Psoas muscle (tissue), 8 donors: Measurements from ENCODE around the gene NIPAL3. TPM values are rescaled to one million over a fixed set of nuclear protein-coding genes. Genes with fewer than 3 reads are reported as not detected.

Source experiments
- ATAC-seq, 4 donors: fragments of 200-7000 bp; cut with Tn5 transposase; one replicate each; pipeline ENCODE4 v1.9.1; 2020; ENCODE audit warnings: moderate library complexity in 3 of 4, mild to moderate bottlenecking in 2 of 4
- DNase-seq, 2 donors: peaks; one replicate each; pipeline ENCODE4 v3.0.0-alpha.2; 2020
- H3K27ac ChIP-seq: fragments of 200-600 bp; one replicate; pipeline ENCODE4 v1.8.0; 2022
- H3K27me3 ChIP-seq, 3 donors: fragments of 200-600 bp in 1 of 3; one replicate each; pipeline versions ENCODE4 v1.6.1 to v1.8.0; 2013 to 2022; ENCODE audit warnings: low read length in 2 of 3, mild to moderate bottlenecking in 2 of 3, moderate library complexity in 1 of 3; ENCODE audit not compliant: insufficient read depth in 3 of 3
- H3K36me3 ChIP-seq, 2 donors: fragments of 200-600 bp in 1 of 2; one replicate each; pipeline versions ENCODE4 v1.6.1 to v1.8.0; 2013 to 2022; ENCODE audit warnings: low read depth in 1 of 2, mild to moderate bottlenecking in 1 of 2, moderate library complexity in 1 of 2; ENCODE audit not compliant: insufficient read depth in 1 of 2
- H3K4me1 ChIP-seq: fragments of 200-600 bp; one replicate; pipeline ENCODE4 v1.8.0; 2022
- H3K4me3 ChIP-seq: fragments of 200-600 bp; one replicate; pipeline ENCODE4 v1.8.0; 2022; ENCODE audit warnings: mild to moderate bottlenecking
- H3K9me3 ChIP-seq: fragments of 200-600 bp; one replicate; pipeline ENCODE4 v1.8.0; 2022
- WGBS, 3 donors: extraction: QIAGEN DNeasy Blood & Tissue Kit; methylation state at CpG; one replicate each; pipeline versions ENCODE4 v1.1.6 to v1.1.7; 2013; 5-methylcytosine and 5-hydroxymethylcytosine counted together
- intact Hi-C, 2 donors: fragments of 100-400 bp; cut with DNase I; formaldehyde crosslinking; loops; one replicate each; pipeline versions ENCODE4 v1.11.0 to v1.14.2; 2022
- polyA plus RNA-seq, 3 donors: library from polyadenylated mRNA; stranded (reverse); fragments of 200-250 nt; gene quantifications; one replicate each; pipeline ENCODE4 v1.2.3, GENCODE V29; 2013
- total RNA-seq, 4 donors: library from RNA; stranded (reverse); fragmentation: NEBNext Ultra II Directional in 2 of 4; extraction: Animal tissue kit (Norgen Biotek cat#: 25700) in 2 of 4; gene quantifications; one replicate each; pipeline versions ENCODE4 v1.2.1 to v1.2.4, GENCODE V29; 2021 to 2023
- TF ChIP-seq, protein P1 (sequence below): fragments of 200-600 bp; IDR thresholded peaks from one replicate; pipeline ENCODE4 v1.8.0; 2022; ENCODE audit warnings: antibody characterized with exemption
- donor health status: healthy with polysubstance abuse.
- donor health status: DM: no; HTN: no; CAD: no; lungs with moderate emphysema.
- donor health status: Bipolar disorder and iron deficiency.
- donor health status: healthy.
- donor health status: DM: yes; HTN: yes; CAD: no.
- donor health status: DM: no; HTN: no; CAD: no.
- donor health status: DM: no; HTN: no; CAD: no.
- donor health status: DM: yes; HTN: yes; CAD: no.

The NIPAL3 gene
- total and polyA plus RNA-seq, 7 donors, result 1.1 to 10.9 (median 3.9) TPM

DNA sequence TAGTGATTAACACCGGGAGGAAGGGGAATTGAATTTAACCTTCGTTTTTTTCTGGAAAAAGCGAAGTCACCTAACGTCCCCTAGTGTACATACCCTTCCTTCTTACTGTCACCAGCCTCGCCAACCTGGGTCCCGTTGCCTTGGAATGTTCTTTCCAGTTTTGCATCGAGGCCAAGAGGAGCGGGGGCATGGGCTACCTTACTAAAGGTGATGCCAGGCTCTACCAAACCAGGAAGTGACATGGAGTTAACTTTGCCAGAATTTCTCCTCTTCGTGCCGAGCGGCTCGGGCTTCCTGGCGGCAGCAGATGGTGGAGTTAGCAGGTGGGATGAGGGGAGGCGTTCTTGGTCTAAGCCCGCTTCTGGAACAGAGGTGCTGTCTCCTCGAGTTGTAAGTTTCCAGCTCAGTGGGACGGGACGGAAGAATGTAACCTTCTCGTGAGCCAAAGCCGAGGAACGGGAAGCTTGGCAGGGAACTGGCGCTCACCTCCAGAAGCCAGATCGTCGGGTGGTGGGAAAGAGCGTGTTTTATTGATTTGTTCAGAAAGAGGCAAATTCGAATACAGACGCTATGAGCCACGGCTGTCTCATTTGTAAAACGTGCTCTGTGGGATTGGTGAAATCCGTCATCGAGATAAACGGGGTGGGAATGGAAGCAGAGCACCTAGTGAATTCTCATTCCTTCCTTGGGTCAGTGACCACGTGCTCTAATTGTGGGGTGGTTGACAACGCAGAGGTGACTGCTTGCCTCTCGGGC, 486 bp downstream of the NIPAL3 start:
- Histone ChIP-seq H3K4me1 (no peaks in the 10 kb centered on the region), H3K27ac (no peak overlapping the region), H3K9me3 (no peaks in the 10 kb centered on the region), H3K36me3 (no peaks in the 10 kb centered on the region), H3K4me3 (peak overlapping the region; percentile 75), H3K27me3 (peaks cover 0 to 4% (median 0%) of the 10 kb centered on the region in 3 donors)
- intact Hi-C loops, result loop anchor here in 1 of 2 donors (10.0 kb wide), 1 partner anchor 219 kb away; no protein-coding TSS in a partner anchor
- 3 to 4% (median 3%) methylated on average over 35 of the region's 35 CpGs for WGBS, 3 donors
- no peak for DNase-seq
- peak in 2 of 4 donors; percentile 9 to 21 for ATAC-seq
- TF ChIP-seq, protein P1, sequence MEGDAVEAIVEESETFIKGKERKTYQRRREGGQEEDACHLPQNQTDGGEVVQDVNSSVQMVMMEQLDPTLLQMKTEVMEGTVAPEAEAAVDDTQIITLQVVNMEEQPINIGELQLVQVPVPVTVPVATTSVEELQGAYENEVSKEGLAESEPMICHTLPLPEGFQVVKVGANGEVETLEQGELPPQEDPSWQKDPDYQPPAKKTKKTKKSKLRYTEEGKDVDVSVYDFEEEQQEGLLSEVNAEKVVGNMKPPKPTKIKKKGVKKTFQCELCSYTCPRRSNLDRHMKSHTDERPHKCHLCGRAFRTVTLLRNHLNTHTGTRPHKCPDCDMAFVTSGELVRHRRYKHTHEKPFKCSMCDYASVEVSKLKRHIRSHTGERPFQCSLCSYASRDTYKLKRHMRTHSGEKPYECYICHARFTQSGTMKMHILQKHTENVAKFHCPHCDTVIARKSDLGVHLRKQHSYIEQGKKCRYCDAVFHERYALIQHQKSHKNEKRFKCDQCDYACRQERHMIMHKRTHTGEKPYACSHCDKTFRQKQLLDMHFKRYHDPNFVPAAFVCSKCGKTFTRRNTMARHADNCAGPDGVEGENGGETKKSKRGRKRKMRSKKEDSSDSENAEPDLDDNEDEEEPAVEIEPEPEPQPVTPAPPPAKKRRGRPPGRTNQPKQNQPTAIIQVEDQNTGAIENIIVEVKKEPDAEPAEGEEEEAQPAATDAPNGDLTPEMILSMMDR, result no peak

DNA sequence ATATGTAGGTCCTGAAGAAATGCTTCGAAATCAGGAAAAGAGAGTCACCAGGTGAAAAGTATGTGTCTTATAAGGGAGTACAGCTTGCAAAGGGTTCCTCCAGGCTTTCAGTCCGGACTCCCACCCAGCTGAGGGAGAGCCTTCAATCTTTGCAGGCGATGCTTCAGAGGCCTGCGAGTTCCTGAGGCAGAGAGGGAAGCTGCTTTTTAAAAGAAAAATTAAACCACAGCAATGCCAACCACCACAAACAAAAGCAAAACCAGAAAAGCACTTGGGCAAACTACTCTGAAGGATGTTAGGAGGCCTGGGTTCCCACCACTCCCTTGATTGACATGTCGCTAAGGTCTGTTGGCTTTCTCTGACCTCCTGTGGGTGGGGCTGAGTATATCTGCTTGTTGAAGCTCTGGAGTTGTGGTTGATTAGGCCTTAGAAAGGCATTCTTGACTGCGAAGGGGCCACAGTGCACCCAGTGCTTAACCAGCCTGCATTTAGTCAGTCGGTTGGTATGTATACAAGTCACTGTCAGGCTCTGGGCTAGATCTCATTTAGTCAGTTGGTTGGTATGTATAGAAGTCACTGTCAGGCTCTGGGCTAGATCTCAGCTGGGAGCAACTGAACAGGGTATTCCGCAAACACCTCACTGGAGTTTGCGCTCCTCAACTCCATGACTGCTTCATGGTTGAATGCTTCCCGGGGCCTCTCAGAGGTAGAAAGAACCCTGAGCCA, 1.2 kb downstream of the NIPAL3 start:
- peaks cover 0 to 4% of the 10 kb centered on the region in 2 donors for H3K36me3 ChIP-seq
- no peaks in the 10 kb centered on the region for H3K4me1 ChIP-seq
- no peaks in the 10 kb centered on the region for H3K9me3 ChIP-seq
- H3K27me3 ChIP-seq, result peaks cover 0 to 4% (median 0%) of the 10 kb centered on the region in 3 donors
- ATAC-seq (no peak), DNase-seq (no peak)
- TF ChIP-seq, protein P1, result no peak
- intact Hi-C loops, result loop anchor here in 1 of 2 donors (10.0 kb wide), 1 partner anchor 218 kb away; no protein-coding TSS in a partner anchor
- H3K27ac ChIP-seq, result no peak overlapping the region
- peak overlapping the region; percentile 75 for H3K4me3 ChIP-seq
- 76 to 79% (median 77%) methylated on average over 10 of the region's 10 CpGs for WGBS, 3 donors

DNA sequence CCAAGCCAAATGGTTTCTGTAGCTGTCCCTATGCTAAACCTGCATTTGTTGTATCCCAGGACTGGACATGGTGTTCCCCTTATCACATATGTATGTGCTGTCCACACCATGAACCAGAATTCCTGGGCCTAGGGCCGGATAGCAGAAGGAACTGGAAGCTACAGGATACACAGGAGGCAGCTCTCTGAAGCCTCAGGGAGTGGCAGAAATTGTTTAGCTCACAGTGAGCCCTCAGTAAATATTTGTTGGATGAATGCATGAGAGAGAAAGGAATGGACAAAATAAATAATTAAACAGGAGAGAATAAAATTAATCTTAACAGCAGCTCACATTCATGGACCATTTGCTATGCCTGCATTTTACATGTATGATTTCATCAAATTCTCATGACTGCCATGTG, 2.1 kb downstream of the NIPAL3 start:
- Histone ChIP-seq H3K4me1 (no peaks in the 10 kb centered on the region), H3K9me3 (no peaks in the 10 kb centered on the region), H3K27me3 (peaks cover 0 to 4% (median 0%) of the 10 kb centered on the region in 3 donors), H3K27ac (no peak overlapping the region), H3K4me3 (no peak overlapping the region), H3K36me3 (peaks cover 0 to 4% of the 10 kb centered on the region in 2 donors)
- intact Hi-C loops, result loop anchor here in 1 of 2 donors (10.0 kb wide), 1 partner anchor 217 kb away; no protein-coding TSS in a partner anchor
- 94 to 97% (median 96%) methylated on average over 1 of the region's 1 CpG for WGBS, 3 donors
- TF ChIP-seq, protein P1, result no peak
- ATAC-seq (no peak), DNase-seq (no peak)

DNA sequence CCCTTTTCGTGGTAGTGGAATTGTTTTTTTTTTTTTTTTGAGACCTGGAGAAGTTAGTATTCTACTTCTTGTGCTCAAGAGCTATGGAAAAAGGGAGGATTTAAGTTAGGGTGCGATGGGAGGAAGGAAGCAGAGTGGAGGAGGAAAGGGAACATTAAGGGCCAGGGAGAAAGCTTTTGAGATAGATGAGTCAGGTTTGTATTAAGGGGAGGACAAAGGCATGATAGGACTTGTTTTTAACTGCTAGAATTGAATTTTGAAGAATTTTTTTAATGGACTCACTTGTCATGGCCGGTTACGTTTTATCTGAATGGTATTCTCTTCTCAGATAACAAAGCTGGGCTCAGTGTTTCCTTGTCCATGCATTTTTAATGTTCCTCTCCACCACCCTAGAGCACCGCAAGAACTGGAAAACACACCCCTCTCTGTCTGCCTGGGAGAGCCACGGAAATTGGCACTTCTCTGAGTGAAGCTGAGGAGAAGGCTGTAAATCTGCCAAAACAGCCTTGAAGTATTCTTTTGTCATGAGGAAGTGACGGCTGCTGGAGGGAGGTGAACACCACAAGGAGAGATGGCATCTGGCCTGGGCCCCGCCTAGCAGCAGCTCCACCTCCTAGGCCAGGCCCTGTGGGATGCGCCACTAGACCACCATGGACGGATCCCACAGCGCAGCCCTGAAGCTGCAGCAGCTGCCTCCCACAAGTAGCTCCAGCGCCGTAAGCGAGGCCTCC, 3.5 kb downstream of the NIPAL3 start:
- intact Hi-C loops, result loop anchor here in 1 of 2 donors (10.0 kb wide), 1 partner anchor 216 kb away; no protein-coding TSS in a partner anchor

More for the DNA sequence above, 3.5 kb downstream of the NIPAL3 start:
- peaks cover 0 to 4% of the 10 kb centered on the region in 2 donors for H3K36me3 ChIP-seq
- DNase-seq (no peak), ATAC-seq (no peak)
- no peaks in the 10 kb centered on the region for H3K9me3 ChIP-seq
- no peak overlapping the region for H3K4me3 ChIP-seq
- WGBS, 3 donors, result 80 to 82% (median 81%) methylated on average over 14 of the region's 14 CpGs
- H3K27ac ChIP-seq, result no peak overlapping the region
- TF ChIP-seq, protein P1, result no peak
- H3K27me3 ChIP-seq, result no peaks in the 10 kb centered on the region
- H3K4me1 ChIP-seq, result no peaks in the 10 kb centered on the region
